H1 (cell line): ENCODE results near the gene TPPP2.

Experiments
- EP300 ChIP-seq, 2 experiments: IDR thresholded peaks; 1 replicate in 1 of 2; 2 replicates in 1 of 2; pipeline ENCODE4 v1.6.1; 2011 to 2012; ENCODE audit warnings: low read depth in 2 of 2, low read length in 2 of 2, mild to moderate bottlenecking in 2 of 2, borderline replicate concordance in 1 of 2, inconsistent platforms in 1 of 2, moderate library complexity in 1 of 2
- EZH2 ChIP-seq: fragments of 200-600 bp; sonication (generic); IDR thresholded peaks from 2 replicates; pipeline ENCODE4 v1.7.1; 2012; ENCODE audit warnings: low read depth, mild to moderate bottlenecking, moderate library complexity, low read length, inconsistent platforms; ENCODE audit not compliant: severe bottlenecking
- JUN ChIP-seq: IDR thresholded peaks from 2 replicates; pipeline ENCODE4 v1.6.1; 2011; ENCODE audit warnings: low read depth, mild to moderate bottlenecking, improper control_type of control experiment, low read length
- POLR2A ChIP-seq, 2 experiments: IDR thresholded peaks; 1 replicate in 1 of 2; 2 replicates in 1 of 2; pipeline ENCODE4 v1.6.1; 2011; ENCODE audit warnings: low read depth in 2 of 2, low read length in 2 of 2, mild to moderate bottlenecking in 2 of 2; ENCODE audit errors: control extremely low read depth in 1 of 2
- RAD21 ChIP-seq, 2 experiments: IDR thresholded peaks in 1 of 2; conservative IDR thresholded peaks in 1 of 2; 2 replicates each; pipeline ENCODE4 v1.6.1; 2011; ENCODE audit warnings: low read depth in 2 of 2, low read length in 2 of 2, improper control_type of control experiment in 1 of 2, inconsistent platforms in 1 of 2, mild to moderate bottlenecking in 1 of 2, moderate library complexity in 1 of 2
- RXRA ChIP-seq: IDR thresholded peaks from 2 replicates; pipeline ENCODE4 v1.6.1; 2011; ENCODE audit warnings: low read depth, mild to moderate bottlenecking, low read length, moderate library complexity; ENCODE audit not compliant: insufficient read depth
- ZNF274 ChIP-seq: IDR thresholded peaks from 2 replicates; pipeline ENCODE4 v1.7.0; 2012; ENCODE audit warnings: low read length, borderline replicate concordance; ENCODE audit errors: extremely low read depth
- TF ChIP-seq, protein P1 (sequence below), 3 experiments: IDR thresholded peaks; 1 replicate in 2 of 3; 2 replicates in 1 of 3; pipeline versions ENCODE4 v1.5.1 to v1.6.1; 2011; ENCODE audit warnings: low read length in 3 of 3, mild to moderate bottlenecking in 3 of 3, inconsistent platforms in 2 of 3, low read depth in 1 of 3, moderate library complexity in 1 of 3; ENCODE audit not compliant: insufficient read depth in 1 of 3; ENCODE audit errors: control extremely low read depth in 1 of 3
- TF ChIP-seq, protein P2 (sequence below): IDR thresholded peaks from 2 replicates; pipeline ENCODE4 v1.6.1; 2011; ENCODE audit warnings: low read length, improper control_type of control experiment

GRCh38 chr14:21003788-21004346, 26.1 kb upstream of the TPPP2 start:
- TF ChIP-seq JUN (no peak), RAD21 (IDR thresholded peaks at IDR 0.05 in 1 of 2, conservative IDR thresholded peaks at IDR 0.05 in 1 of 2; ENCODE audit: low read depth in 2 of 2, low read length in 2 of 2) (no peak), POLR2A (IDR thresholded peaks at IDR 0.05; ENCODE audit: control extremely low read depth in 1 of 2, low read depth in 2 of 2, low read length in 2 of 2) (no peak), EP300 (IDR thresholded peaks at IDR 0.05; ENCODE audit: borderline replicate concordance in 1 of 2, low read depth in 2 of 2, low read length in 2 of 2) (no peak), RXRA (no peak), EZH2 (no peak), ZNF274 (no peak)
- TF ChIP-seq, protein P1, sequence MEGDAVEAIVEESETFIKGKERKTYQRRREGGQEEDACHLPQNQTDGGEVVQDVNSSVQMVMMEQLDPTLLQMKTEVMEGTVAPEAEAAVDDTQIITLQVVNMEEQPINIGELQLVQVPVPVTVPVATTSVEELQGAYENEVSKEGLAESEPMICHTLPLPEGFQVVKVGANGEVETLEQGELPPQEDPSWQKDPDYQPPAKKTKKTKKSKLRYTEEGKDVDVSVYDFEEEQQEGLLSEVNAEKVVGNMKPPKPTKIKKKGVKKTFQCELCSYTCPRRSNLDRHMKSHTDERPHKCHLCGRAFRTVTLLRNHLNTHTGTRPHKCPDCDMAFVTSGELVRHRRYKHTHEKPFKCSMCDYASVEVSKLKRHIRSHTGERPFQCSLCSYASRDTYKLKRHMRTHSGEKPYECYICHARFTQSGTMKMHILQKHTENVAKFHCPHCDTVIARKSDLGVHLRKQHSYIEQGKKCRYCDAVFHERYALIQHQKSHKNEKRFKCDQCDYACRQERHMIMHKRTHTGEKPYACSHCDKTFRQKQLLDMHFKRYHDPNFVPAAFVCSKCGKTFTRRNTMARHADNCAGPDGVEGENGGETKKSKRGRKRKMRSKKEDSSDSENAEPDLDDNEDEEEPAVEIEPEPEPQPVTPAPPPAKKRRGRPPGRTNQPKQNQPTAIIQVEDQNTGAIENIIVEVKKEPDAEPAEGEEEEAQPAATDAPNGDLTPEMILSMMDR (IDR thresholded peaks at IDR 0.05; ENCODE audit: control extremely low read depth in 1 of 3, insufficient read depth in 1 of 3, low read depth in 1 of 3, low read length in 3 of 3): no peak
- TF ChIP-seq, protein P2, sequence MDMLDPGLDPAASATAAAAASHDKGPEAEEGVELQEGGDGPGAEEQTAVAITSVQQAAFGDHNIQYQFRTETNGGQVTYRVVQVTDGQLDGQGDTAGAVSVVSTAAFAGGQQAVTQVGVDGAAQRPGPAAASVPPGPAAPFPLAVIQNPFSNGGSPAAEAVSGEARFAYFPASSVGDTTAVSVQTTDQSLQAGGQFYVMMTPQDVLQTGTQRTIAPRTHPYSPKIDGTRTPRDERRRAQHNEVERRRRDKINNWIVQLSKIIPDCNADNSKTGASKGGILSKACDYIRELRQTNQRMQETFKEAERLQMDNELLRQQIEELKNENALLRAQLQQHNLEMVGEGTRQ: no peak
